ENCODE results near the gene RNF224.

- TF ChIP-seq, protein P1, sequence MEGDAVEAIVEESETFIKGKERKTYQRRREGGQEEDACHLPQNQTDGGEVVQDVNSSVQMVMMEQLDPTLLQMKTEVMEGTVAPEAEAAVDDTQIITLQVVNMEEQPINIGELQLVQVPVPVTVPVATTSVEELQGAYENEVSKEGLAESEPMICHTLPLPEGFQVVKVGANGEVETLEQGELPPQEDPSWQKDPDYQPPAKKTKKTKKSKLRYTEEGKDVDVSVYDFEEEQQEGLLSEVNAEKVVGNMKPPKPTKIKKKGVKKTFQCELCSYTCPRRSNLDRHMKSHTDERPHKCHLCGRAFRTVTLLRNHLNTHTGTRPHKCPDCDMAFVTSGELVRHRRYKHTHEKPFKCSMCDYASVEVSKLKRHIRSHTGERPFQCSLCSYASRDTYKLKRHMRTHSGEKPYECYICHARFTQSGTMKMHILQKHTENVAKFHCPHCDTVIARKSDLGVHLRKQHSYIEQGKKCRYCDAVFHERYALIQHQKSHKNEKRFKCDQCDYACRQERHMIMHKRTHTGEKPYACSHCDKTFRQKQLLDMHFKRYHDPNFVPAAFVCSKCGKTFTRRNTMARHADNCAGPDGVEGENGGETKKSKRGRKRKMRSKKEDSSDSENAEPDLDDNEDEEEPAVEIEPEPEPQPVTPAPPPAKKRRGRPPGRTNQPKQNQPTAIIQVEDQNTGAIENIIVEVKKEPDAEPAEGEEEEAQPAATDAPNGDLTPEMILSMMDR (IDR thresholded peaks at IDR 0.05; ENCODE audit: low read depth, low read length, missing input control), result no peak
- TF ChIP-seq JUND (IDR thresholded peaks at IDR 0.05) (no peak), MAX (IDR thresholded peaks at IDR 0.05) (no peak), RXRA (IDR thresholded peaks at IDR 0.05) (no peak), TAF1 (conservative IDR thresholded peaks at IDR 0.05) (no peak)
- TF ChIP-seq, protein P2, sequence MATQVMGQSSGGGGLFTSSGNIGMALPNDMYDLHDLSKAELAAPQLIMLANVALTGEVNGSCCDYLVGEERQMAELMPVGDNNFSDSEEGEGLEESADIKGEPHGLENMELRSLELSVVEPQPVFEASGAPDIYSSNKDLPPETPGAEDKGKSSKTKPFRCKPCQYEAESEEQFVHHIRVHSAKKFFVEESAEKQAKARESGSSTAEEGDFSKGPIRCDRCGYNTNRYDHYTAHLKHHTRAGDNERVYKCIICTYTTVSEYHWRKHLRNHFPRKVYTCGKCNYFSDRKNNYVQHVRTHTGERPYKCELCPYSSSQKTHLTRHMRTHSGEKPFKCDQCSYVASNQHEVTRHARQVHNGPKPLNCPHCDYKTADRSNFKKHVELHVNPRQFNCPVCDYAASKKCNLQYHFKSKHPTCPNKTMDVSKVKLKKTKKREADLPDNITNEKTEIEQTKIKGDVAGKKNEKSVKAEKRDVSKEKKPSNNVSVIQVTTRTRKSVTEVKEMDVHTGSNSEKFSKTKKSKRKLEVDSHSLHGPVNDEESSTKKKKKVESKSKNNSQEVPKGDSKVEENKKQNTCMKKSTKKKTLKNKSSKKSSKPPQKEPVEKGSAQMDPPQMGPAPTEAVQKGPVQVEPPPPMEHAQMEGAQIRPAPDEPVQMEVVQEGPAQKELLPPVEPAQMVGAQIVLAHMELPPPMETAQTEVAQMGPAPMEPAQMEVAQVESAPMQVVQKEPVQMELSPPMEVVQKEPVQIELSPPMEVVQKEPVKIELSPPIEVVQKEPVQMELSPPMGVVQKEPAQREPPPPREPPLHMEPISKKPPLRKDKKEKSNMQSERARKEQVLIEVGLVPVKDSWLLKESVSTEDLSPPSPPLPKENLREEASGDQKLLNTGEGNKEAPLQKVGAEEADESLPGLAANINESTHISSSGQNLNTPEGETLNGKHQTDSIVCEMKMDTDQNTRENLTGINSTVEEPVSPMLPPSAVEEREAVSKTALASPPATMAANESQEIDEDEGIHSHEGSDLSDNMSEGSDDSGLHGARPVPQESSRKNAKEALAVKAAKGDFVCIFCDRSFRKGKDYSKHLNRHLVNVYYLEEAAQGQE (IDR thresholded peaks at IDR 0.05), result no peak
Measured at GRCh38 chr9:137182836-137183235, 44.5 kb upstream of the RNF224 start.
